HS-27A (cell line): ENCODE results near the gene HMGCR.
"Not testable (repeated sequence)": the region's sequence is repeated elsewhere in the genome, so short reads cannot be mapped to it uniquely, and the experiment has no call there.

ENCODE experiments used
- DNase-seq: peaks from one replicate; pipeline ENCODE4 v3.0.0-alpha.2; 2012; ENCODE audit warnings: low read depth, missing footprints

Gene HMGCR

GRCh38 chr5:75336615-75337336 is at the start of gene HMGCR:
Gene HMGCR (plus strand): TSS chr5:75337220. CDS start chr5:75342606, 5,386 bp downstream.
- peak; percentile 85 for DNase-seq

DNA sequence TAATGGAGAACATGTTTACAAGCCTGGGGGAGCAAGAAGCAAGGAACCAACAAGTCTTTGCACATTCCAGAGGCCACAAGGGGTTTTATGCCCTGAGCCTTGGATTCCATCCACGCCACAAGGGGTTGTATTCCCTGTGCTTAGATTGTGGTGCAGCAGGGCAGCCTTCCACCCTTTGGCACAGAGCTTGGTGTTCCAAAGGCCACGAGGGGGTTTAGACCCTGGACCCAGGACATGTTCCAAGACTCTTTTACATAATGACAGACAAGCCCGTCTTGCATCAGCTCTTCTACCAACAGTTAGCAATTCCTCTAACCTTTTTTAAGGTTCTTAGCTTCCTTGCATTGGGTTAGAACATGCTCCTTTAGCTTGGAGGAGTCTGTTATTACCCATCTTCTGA is 45.2 kb upstream of the HMGCR start:
- not testable (repeated sequence) for DNase-seq

GRCh38 chr5:75300084-75300483 is 36.9 kb upstream of the HMGCR start:
- no peak for DNase-seq

DNA sequence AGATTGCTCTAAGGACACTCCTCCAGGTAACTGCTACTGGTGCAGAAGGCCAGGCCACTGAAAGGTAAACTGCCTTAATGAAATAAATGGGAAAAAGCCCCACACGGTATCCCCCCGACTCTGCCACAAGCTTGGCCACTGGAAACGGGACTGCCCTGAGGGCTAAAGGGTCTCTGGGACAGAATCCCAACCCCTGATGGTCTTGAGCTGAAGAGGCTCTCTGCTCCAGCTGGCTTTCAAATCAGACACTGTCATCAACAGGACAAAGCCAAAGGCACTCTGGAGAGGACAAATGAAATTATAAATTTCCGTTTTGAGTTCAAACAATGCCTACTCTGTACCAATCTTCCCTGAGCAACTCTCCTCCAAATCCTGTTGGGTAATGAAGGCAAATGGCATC is 33.6 kb upstream of the HMGCR start:
- DNase-seq: no peak

GRCh38 chr5:75304486-75304885 is 32.5 kb upstream of the HMGCR start:
- not testable (repeated sequence) for DNase-seq

- DNase-seq: no peak
Measured at GRCh38 chr5:75306746-75307145, 30.3 kb upstream of the HMGCR start.

GRCh38 chr5:75310212-75310611 is 26.8 kb upstream of the HMGCR start:
- DNase-seq: no peak

DNA sequence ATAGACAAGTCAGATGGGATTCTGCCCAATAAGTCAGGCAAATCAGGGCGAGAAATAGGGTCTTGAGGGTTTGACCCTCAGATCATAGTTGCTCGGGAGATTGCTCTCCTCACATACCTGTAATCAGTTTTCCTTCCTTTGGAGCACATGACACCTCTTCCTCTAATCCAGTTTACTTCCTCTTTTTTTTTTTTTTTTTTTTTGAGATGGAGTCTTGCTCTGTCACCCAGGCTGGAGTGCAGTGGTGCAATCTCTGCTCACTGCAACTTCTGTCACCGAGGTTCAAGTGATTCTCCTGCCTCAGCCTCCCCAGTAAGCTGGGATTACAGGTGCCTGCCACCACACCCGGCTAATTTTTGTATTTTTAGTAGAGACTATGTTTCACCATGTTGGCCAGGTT is 17.9 kb upstream of the HMGCR start:
- not testable (repeated sequence) for DNase-seq

DNA sequence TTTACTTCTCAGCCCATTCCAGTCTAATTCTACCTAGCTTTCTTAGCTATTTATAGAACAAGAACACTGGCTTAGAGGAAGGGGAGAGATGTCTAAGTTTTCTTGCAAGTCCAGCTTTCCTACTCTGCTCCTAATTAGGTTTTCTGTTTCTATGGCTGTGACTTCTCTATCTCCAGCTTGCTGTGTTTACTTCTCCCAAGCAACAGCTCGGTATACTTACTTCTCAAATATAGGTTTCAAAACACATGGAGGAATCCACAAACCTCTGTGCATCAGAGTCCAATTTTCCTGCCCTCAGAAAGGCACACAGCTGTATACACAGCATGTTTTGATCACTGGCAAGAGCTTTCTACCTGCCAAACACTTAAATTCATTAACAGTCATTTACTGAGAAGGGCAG is 17.4 kb upstream of the HMGCR start:
- no peak for DNase-seq

GRCh38 chr5:75320371-75320770 is 16.6 kb upstream of the HMGCR start:
- DNase-seq: no peak

- DNase-seq: no peak
Measured at GRCh38 chr5:75322066-75322465, 15.0 kb upstream of the HMGCR start.

GRCh38 chr5:75324791-75325190 is 12.2 kb upstream of the HMGCR start:
- no peak for DNase-seq

- no peak for DNase-seq
Measured at GRCh38 chr5:75325242-75325641, 11.8 kb upstream of the HMGCR start.

- DNase-seq: no peak
Measured at GRCh38 chr5:75330404-75330803, 6.6 kb upstream of the HMGCR start.

GRCh38 chr5:75331095-75332090 is 5.6 kb upstream of the HMGCR start:
- no peak for DNase-seq

GRCh38 chr5:75333759-75334158 is 3.3 kb upstream of the HMGCR start:
- DNase-seq: not testable (repeated sequence)

DNA sequence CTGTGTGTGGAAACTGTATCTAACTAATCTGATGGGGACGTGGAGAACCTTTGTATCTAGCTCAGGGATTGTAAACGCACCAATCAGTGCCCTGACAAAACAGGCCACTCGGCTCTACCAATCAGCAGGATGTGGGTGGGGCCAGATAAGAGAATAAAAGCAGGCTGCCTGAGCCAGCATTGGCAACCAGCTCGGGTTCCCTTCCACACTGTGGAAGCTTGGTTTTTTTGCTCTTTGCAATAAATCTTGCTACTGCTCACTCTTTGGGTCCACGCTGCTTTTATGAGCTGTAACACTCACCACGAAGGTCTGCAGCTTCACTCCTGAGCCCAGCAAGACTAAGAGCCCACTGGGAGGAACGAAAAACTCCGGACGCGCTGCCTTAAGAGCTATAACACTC is 2.6 kb upstream of the HMGCR start:
- not testable (repeated sequence) for DNase-seq

DNA sequence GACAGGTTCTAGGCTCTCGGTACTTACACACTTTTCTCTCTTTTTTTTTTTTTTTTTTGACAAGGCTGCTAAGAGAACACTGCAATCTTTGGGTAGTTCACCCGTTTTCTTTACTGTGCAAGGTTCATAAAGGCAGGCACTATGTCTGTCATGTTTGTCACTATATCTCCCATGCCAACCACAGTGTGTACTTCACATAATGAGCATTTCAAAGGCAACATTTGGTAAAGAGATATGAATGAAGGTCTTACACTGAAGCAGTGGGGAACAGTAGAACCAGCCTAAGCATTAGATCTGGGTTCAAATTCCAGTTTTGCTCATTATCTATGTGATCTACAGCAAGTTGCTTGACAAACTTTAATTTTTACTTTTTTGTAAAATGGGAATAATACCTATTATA is 1.5 kb upstream of the HMGCR start:
- no peak for DNase-seq

DNA sequence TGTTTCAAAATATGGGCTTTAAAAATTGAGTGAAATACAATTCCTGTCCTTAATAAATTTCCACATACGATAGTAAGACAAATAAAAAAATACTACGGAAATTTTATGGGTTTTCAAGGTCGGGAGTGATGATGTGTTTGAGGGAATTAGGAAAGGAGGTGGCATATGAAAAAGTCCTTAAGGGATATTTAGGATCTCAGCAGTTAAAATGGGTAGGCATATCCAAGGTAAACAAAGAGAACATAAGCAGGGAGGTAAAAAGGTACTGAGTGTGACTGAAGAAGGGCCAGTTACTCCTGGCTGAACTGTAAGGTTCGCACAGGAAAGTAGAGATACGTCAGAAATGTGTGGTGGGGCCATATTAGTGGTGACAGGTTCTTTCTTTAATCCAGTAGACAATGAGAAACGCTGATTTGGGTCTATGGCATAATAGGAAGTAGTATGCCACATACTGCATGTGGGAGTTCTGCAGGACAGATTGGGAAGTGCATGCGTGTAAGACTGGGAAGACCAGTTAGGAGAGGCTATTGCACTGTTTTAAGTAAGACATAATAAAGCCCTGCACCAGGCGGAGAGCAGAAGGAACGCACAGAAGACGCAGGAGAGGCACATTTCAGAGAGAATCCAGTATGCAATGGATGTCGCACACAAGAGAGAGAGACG is 937 bp upstream of the HMGCR start:
- peak; percentile 19 for DNase-seq

GRCh38 chr5:75337366-75338021 is 474 bp downstream of the HMGCR start:
- no peak for DNase-seq

GRCh38 chr5:75338408-75338807 is 1.4 kb downstream of the HMGCR start:
- no peak for DNase-seq
